DMS79 (cell line): Measurements from ENCODE around the gene BRAT1.

Experiments
- DNase-seq: peaks from one replicate; lab custom pipeline; 2025; lab: John Stamatoyannopoulos, UW

The BRAT1 gene

GRCh38 chr7:2523461-2523936 is 31.8 kb downstream of the BRAT1 start:
- DNase-seq, result peak; percentile 66

GRCh38 chr7:2522780-2523433 is 32.4 kb downstream of the BRAT1 start:
- DNase-seq, result no peak

GRCh38 chr7:2521952-2522591 is 33.3 kb downstream of the BRAT1 start:
- no peak for DNase-seq

GRCh38 chr7:2521341-2521745 is 34.0 kb downstream of the BRAT1 start:
- DNase-seq, result no peak

DNA sequence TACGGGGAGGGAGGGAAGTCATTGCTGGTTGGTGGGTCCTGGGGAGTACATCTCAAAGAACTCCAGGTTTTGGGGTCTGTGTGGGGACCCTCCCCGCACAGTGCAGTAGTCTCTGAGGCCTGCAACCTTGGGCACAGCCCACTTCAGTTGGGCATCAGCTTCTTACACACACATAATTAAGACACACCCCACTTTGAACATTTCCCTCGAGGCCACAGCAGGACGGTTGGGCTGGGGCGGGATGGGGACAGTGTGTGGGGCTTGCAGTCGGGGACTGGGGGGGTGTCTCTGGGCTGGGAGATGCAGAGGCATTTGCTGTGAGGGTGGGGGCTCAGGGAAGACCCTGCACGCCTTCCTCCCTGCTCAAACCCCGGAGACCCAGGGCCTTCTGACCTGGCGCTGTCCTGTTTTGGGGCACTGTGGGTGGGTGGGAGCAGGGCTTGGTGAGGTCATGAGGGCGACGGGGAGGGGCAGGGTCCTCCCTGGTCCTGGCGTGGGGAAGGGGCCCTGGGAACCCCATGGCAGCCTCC is 34.5 kb downstream of the BRAT1 start:
- DNase-seq, result no peak

- DNase-seq, result no peak
Observed at GRCh38 chr7:2520131-2520760, 35.1 kb downstream of the BRAT1 start.

GRCh38 chr7:2519119-2519930 is 36.0 kb downstream of the BRAT1 start, which contains the start of gene LFNG:
TSS of gene LFNG (plus strand) at chr7:2519774. CDS start at chr7:2519862, 88 bp downstream.
- DNase-seq, result peak; percentile 71

DNA sequence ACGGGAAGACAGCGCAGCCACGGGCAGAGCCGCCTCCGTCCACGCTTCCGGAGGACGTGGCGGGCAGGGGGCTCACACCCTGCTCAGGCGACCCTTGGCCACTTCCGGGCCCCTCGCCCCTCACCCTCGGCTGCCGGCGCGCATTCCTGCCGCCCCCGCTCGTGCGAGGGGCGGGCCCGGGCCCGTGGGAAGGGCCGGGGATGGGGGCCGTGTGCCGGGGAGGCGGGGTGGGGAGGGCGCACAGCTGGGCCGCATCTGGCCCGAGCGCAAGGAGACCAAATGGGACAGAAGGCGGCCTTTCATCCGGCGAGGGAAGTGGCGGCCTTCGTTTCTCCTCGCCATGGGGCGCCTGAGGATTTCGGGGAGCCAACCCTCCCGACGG is 36.6 kb downstream of the BRAT1 start:
- no peak for DNase-seq

DNA sequence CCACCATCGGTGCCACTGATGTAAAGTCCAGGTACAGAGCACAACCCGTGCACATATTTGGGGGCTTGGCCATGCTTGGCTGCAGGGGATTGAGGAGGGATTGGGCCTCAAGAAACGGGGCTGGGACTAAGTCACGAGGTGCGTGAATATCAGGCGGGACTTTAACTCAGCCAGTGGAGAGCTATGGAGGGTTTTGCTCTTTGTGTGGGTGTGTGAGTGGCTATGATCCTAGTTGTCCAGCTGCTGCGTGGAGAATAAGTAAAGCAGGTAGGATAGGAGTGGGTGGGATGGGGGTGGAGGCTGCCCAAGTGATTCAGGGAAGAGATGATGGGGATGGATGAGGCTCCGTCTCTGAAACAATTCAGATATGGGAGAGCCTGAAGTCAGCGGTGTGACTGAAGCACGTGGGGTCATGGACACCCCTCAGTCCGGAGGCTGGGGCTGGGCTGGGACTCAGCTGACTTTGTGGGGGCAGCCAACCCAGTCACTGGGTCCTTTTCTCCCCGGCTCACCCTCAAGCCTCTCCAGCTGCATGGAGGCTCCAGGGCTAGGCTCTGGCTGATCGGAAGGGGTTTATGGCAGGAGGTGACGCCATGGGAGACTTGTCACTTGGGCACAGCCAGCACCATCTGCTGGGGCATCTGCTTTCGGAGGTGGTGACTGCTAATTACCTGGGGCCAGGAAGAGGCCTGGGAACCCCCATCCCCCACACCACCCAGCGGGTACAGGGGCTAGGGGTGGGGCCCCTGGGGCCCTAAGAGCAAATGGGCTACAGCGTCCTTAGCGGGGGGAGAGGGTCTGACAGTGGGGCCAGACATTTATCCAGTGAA is 37.4 kb downstream of the BRAT1 start:
- no peak for DNase-seq

GRCh38 chr7:2517026-2517425 is 38.3 kb downstream of the BRAT1 start:
- DNase-seq, result no peak

GRCh38 chr7:2516194-2516555 is 39.1 kb downstream of the BRAT1 start:
- DNase-seq, result no peak

- no peak for DNase-seq
Observed at GRCh38 chr7:2515424-2516193, 39.7 kb downstream of the BRAT1 start.

- no peak for DNase-seq
Observed at GRCh38 chr7:2514473-2515423, 40.6 kb downstream of the BRAT1 start.

DNA sequence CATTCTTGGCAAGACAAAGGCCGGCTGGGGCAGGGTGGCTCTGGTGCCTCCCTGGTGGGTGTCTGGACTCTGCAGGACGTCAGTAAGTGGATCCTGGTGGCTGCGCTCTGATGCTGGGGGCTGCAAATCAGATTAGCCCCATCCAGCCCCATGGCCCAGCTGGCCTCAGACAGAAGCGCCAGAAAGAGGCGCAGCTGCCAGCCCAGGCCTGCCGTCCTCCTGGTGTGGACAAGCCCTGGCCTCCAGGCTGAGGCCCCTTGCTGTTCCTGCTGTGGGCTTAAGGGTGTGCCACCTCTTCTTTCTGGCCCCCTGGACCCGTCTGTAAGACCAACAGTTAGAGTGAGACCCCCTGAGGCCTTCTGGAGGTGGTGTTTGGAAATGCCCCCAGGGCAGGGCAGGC is 41.6 kb downstream of the BRAT1 start:
- DNase-seq, result no peak

GRCh38 chr7:2512713-2513112 is 42.6 kb downstream of the BRAT1 start:
- DNase-seq, result no peak

DNA sequence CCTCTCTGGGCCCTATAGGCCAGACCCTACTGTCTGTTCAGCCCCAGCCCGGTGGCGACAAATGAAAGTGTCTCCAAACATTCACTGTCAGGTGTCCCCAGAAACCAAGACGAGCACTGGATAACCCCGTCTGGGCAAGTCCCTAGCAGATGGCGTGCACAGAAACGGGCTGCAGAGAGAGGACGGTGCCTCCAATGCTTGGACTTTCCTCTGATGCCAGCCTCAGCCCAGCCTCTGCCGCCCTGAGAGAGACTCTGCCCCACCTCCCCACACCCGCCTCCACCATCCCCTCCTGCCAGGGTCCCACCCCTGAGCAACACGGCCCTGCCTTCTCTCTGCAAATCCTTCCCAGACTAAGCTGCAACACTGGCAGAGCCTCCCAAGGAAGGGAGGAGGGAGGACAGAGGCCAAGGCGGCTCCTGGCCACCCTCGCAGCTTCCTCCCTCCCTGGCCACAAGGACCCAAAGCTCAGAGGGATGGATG is 43.1 kb downstream of the BRAT1 start:
- no peak for DNase-seq

DNA sequence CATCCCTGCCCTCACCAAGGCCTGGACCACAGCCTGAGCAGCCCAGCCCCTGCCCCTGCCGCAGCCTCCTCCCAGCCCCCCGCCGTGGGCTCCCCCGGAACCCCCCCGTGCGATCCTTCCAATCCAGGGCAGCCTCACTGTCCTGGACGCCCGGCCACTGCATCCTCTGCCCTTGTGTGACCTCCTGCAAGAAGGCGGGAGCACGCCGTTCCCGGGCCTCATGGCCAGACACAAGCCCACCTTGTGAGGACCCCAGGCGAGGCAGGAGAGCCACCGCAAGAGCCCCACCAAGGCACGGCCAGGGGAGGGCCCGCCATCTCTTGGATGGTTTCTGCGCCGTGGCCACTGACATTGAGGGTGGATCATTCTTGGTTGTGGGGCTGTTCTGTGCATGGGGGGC is 43.6 kb downstream of the BRAT1 start:
- DNase-seq, result no peak

GRCh38 chr7:2510909-2511768 is 44.2 kb downstream of the BRAT1 start:
- no peak for DNase-seq
